ENCODE measurements around the gene AQP6.

- no peak for TF ChIP-seq EZH2 (IDR thresholded peaks at IDR 0.05; ENCODE audit: borderline replicate concordance, low read length)
- TF ChIP-seq CTCF (IDR thresholded peaks at IDR 0.05; ENCODE audit: low read length) = no peak
Measured at GRCh38 chr12:49990273-49990672, 17.5 kb downstream of the AQP6 start.

Measured in OCI-LY1 (cell line).